Measurements from ENCODE around the gene KRT83.
"Not testable (repeated sequence)": the region's sequence is repeated elsewhere in the genome, so short reads cannot be mapped to it uniquely, and the experiment has no call there.

Gene KRT83

GRCh38 chr12:52307836-52308805, 13.1 kb downstream of the KRT83 start:
- no peak for FAIRE-seq

- FAIRE-seq, result no peak
Measured at GRCh38 chr12:52306731-52307130, 14.5 kb downstream of the KRT83 start.

GRCh38 chr12:52305921-52306705, 15.1 kb downstream of the KRT83 start:
- FAIRE-seq, result no peak

GRCh38 chr12:52304941-52305411, 16.2 kb downstream of the KRT83 start:
- FAIRE-seq, result not testable (repeated sequence)

- FAIRE-seq, result not testable (repeated sequence)
Measured at GRCh38 chr12:52302242-52302914, 18.8 kb downstream of the KRT83 start.

- not testable (repeated sequence) for FAIRE-seq
Measured at GRCh38 chr12:52301721-52302120, 19.5 kb downstream of the KRT83 start.

- no peak for FAIRE-seq
Measured at GRCh38 chr12:52300796-52301691, 20.2 kb downstream of the KRT83 start.

GRCh38 chr12:52298677-52299190, 22.5 kb downstream of the KRT83 start:
- no peak for FAIRE-seq

- FAIRE-seq, result no peak
Measured at GRCh38 chr12:52296572-52297215, 24.5 kb downstream of the KRT83 start.

GRCh38 chr12:52295663-52296062, 25.5 kb downstream of the KRT83 start:
- no peak for FAIRE-seq

- FAIRE-seq, result no peak
Measured at GRCh38 chr12:52294803-52295202, 26.4 kb downstream of the KRT83 start.

- no peak for FAIRE-seq
Measured at GRCh38 chr12:52293926-52294325, 27.3 kb downstream of the KRT83 start.

GRCh38 chr12:52291267-52291935, 29.8 kb downstream of the KRT83 start, which contains the start of gene KRT81:
Gene KRT81, minus strand, starts transcription at chr12:52291534. Its CDS starts 69 bp downstream, at chr12:52291465.
- FAIRE-seq, result no peak

- not testable (repeated sequence) for FAIRE-seq
Measured at GRCh38 chr12:52290483-52291134, 30.6 kb downstream of the KRT83 start.

GRCh38 chr12:52287816-52288805, 33.1 kb downstream of the KRT83 start:
- FAIRE-seq, result not testable (repeated sequence)

GRCh38 chr12:52286857-52287785, 34.1 kb downstream of the KRT83 start:
- not testable (repeated sequence) for FAIRE-seq

- no peak for FAIRE-seq
Measured at GRCh38 chr12:52285851-52286530, 35.2 kb downstream of the KRT83 start.

Data from colon (tissue), 2 donors.